PC-3 (cell line): Measurements from ENCODE around the gene F12.

Experiments
- CTCF ChIP-seq: fragments of 300-600 bp; sonication (generic); conservative IDR thresholded peaks from 2 replicates; pipeline ENCODE4 v1.5.1; 2017; ENCODE audit warnings: antibody characterized with exemption, low read depth, mild to moderate bottlenecking, low read length
- EZH2 ChIP-seq: fragments of 300-600 bp; sonication (generic); IDR thresholded peaks from one replicate; pipeline ENCODE4 v1.6.1; 2017; ENCODE audit warnings: antibody characterized with exemption, mild to moderate bottlenecking, low read length; ENCODE audit not compliant: unreplicated experiment
- EZH2phosphoT487 ChIP-seq: fragments of 300-600 bp; sonication (generic); IDR thresholded peaks from 2 replicates; pipeline ENCODE4 v1.6.1; 2018; ENCODE audit warnings: mild to moderate bottlenecking, antibody characterized with exemption, low read length, borderline replicate concordance

DNA sequence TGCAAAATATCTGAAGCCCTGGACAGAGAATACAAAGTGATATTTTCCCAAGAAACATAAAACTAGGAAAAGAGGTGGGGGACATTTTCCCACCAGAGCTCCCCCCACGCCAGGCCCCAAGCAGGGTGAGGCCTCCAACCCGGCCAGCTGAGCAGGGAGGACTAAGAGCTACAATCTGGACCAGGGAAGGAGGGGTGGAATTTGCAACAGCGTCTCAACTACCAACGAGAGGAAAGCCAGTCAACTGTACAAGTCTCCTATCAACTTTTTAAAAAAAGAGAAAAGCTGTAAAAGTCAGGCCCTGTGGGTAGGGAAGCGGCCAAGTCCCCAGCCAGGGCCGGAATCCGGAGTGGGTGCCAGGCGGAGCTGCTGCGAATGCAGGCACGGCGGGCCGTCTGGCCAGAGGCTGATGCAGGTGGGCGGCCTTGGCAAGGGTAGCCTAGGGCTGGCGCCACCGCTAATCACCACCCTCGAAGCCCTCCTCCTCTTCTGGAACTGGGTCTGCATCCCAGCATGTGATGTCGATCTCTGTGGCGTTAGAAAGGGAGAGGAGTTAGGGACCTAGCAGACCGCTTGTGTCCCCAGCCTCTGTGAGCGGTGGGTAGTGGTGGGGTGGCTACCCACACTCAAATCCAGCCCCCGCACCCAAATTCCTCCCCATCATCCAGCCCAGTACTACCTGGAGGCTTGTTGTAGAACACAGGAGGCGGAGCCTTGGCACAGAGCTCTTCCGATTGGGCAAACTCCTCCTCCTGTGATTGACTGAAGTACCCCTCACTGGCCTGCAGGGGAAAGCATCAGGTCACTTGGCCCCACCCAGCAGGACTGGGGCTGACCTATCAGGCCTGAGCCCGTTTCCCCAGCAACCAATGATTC is 47.9 kb upstream of the F12 start:
- TF ChIP-seq CTCF: peak; percentile 29; the same call in 1 of the 2 replicates
- TF ChIP-seq EZH2: no peak
- TF ChIP-seq EZH2phosphoT487: no peak
